Occipital lobe (tissue), 2 donors: Measurements from ENCODE around the gene ALPI. TPM values are rescaled to one million over a fixed set of nuclear protein-coding genes. Genes with fewer than 3 reads are reported as not detected.
"Not testable (repeated sequence)": the region's sequence is repeated elsewhere in the genome, so short reads cannot be mapped to it uniquely, and the experiment has no call there.

Experiments used
- DNase-seq: peaks from one replicate; lab custom pipeline; 2025; lab: John Stamatoyannopoulos, UW
- total RNA-seq: library from RNA; depleted of rRNA; stranded (reverse); fragments of >200 nt; gene quantifications from one replicate; pipeline ENCODE4 v1.2.3, GENCODE V29; 2014

ALPI gene
- total RNA-seq, 1 donor from 2014 or later = not detected

- DNase-seq = not testable (repeated sequence)
Measured at GRCh38 chr2:232441922-232442321, 14.0 kb upstream of the ALPI start.

DNA sequence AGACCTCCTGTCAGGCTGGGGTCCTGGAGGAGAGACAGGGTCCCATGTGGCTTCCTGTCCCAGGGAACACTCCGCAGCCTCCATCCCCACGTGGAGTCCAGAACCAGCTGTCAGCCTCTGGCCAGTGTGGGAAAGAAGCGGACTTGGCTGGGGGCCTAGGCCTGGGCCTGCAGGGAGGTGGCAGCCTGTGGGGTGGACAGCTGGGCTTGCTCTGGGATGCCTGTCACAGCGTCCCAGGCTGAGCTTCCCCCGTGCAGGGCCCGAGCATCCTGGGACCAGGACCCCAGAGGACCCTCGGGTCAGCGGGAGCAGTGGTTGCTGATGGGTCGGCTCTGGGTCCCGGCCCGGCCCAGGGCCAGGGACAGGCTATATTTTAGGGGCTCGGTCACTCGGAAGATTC lies 13.5 kb upstream of the ALPI start:
- not testable (repeated sequence) for DNase-seq

- DNase-seq = not testable (repeated sequence)
Measured at GRCh38 chr2:232443047-232443446, 12.9 kb upstream of the ALPI start.

- DNase-seq = not testable (repeated sequence)
Measured at GRCh38 chr2:232443669-232444408, 12.1 kb upstream of the ALPI start.

- DNase-seq = no peak
Measured at GRCh38 chr2:232444409-232445148, 11.4 kb upstream of the ALPI start.

DNA sequence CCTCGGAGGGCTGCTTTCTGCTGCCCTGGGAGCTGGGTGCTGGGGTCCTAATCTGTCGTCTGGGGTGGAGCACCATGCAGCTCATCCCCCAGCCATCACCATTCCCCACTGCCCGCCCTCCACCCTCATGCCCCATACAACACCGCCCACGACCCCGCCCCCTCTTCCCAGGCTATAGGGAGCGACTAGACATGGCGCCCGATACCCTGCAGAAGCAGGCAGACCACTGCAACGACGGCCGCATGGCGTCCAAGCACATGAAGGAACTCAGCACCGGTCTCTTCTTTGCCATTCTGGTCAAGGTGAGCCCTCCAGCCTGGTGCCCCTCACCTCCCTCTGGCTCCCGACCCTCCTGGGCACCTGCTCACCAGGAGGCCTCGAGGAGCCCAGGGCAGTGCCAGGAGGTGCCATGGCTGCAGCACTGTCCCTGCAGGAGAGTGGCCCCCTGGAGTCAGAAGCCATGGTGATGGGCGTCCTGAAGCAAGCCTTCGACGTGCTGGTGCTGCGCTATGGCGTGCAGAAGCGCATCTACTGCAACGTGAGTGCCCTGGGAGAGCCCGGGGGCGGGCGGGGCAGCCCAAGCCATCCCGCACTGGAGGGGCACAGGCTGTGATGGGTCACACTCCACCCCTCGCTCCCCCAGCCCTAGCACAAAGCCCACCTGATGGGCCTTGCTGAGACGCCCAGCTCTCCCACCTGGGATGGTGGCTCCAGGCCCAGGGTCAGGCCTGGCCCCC lies 10.6 kb upstream of the ALPI start:
- DNase-seq = not testable (repeated sequence)

DNA sequence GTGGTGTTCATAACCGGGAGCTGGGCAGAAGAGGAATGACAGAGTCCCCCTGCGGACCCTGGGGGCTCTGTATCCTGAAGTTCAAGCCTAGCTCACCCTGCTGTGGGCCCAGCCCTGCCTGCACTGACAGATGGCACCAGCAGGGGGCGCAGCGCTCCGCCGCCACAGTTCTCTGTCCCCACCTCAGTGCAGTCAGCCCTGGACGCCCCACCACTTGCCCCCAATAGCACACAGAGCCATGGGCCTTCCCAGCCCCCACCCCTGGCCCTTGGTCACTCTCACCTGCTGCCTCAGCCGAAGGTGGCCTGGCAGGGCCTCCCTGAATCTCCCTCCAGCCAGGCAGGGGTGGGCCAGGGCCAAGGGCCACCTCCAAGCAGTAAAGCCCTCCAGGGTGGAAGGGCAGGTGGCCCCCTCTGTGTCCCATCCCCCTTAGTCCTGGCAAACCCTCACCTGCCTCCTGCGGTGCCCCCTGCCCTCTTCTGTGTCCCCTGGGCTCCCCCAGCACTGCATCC lies 9.6 kb upstream of the ALPI start:
- DNase-seq = not testable (repeated sequence)

DNA sequence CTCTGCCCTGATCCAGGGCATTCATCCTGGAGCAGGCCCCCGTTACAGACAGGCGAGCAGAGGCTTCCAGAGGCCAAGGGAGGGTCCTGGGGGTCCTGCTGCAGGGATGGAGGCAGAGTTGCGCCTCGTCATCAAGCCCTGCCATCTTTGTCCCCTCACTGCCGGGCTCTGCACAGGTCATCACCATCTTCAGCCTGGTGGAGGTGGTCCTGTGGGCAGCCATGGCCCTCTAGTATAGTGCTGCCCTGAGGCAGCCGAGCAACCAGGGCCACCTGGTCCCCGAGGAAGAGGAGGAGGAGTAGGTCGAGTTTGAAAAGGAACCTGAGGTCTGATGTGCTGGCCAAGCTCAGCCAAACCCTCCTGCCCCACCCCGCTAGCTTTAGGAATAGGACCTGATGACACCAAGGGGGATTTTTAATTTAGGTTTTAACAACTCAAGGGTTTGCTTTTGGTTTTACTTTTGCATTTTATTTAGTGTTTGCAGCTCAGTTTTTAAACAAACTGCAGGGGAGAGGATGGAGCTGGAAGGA lies 8.8 kb upstream of the ALPI start:
- DNase-seq = no peak

- DNase-seq = peak; percentile 10
Measured at GRCh38 chr2:232447638-232448303, 8.2 kb upstream of the ALPI start.

DNA sequence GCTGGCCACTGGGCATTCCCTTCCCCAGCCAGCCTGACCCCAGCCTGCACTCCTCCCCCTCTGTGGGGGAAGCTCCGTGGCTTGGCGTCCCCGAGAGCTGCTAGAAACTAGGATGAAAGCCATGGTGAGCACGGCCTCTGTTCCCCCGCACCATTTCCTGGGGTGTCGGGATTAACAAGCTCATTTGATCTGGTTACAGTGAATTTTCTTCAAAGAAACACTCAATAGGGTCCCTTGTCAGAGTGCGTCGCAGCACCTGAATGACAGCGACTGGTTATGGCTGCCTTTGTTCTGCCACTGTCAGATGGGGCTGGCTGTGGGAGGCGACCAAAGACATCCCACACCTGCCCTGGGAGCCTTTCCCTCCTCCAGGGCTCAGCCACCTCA lies 7.7 kb upstream of the ALPI start:
- no peak for DNase-seq

DNA sequence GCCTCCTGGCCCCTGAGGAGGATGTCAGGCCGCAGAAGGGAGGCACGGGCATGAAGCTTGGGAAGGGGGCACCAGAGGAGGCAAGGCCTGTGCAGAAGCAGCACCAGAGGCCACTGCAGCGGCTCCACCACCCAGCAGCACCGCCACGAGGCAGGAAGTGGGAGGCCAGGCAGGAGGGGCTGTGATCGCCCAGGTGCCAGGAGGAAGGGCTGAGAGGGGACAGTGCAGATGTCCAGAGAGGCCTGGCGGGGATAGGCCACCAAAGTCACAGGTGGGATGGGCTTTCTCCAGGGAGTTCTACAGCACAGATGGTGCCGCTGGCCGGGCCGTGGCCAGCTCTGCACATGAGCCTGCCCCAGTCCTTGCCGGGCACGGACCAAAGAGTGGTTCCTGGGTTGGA lies 6.0 kb upstream of the ALPI start:
- DNase-seq = no peak

DNA sequence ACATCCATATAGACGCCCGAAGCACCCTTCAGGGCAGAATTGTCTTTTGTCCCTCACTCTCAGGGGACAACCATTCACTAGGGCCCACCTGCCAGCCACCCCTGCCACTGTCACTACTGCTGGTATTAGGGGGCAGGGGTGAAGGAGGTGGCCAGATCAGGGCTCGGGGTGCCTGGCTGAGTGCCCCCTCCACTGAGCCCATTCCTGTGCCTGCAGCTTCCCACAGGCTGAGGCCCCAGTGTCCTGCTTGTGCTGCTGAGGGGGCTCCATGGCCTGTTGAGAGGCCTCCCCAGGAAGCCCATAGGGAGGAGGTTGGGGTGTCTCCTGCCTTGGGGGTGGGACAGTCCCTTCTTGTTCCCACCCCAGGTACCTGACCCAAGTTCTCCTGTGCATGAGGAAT lies 4.3 kb upstream of the ALPI start:
- DNase-seq = not testable (repeated sequence)

- DNase-seq = no peak
Measured at GRCh38 chr2:232454630-232455029, 1.3 kb upstream of the ALPI start.

GRCh38 chr2:232456296-232457120 lies 555 bp downstream of the ALPI start:
- DNase-seq = no peak

DNA sequence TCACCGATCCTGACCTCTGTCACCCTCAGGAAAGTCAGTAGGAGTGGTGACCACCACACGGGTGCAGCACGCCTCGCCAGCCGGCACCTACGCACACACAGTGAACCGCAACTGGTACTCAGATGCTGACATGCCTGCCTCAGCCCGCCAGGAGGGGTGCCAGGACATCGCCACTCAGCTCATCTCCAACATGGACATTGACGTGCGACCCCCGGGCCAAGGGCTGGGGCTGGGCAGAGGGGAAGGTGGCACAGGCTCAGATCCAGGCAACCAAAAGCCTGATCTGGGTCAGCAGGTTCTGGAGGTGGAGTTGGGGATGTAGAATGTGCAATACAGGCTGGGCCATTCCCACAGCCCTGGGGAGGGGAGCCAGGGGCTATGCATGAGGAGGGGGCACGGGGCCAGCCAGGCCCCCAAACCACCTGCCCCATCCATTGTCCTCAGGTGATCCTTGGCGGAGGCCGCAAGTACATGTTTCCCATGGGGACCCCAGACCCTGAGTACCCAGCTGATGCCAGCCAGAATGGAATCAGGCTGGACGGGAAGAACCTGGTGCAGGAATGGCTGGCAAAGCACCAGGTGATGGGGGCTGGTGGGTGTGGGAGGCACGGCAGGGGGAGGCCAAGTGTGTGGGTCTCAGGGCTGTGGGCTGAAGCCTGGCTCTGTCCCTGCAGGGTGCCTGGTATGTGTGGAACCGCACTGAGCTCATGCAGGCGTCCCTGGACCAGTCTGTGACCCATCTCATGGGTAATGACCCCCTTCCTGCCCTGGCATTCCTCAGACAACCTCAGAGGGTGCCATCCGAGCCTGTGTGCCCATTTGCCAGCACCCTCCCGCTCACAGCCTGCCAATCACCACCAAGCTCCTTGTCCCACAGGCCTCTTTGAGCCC lies 1.4 kb downstream of the ALPI start:
- no peak for DNase-seq

DNA sequence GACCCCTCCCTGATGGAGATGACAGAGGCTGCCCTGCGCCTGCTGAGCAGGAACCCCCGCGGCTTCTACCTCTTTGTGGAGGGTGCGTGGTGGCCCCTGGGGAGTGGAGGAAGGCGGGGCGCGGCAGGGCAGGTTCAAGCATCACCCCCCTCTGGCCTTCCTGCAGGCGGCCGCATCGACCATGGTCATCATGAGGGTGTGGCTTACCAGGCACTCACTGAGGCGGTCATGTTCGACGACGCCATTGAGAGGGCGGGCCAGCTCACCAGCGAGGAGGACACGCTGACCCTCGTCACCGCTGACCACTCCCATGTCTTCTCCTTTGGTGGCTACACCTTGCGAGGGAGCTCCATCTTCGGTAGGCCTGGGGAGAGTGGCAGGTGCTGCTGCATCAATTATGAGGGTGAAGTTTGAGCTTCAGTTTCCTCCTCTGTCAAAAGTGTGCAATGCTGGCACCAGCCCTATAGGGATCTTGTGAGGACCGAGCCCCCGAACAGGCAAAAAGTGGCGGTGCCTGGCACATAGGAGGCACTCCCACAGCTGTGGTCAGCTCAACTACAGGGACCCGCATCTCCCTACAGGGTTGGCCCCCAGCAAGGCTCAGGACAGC lies 2.2 kb downstream of the ALPI start:
- no peak for DNase-seq

DNA sequence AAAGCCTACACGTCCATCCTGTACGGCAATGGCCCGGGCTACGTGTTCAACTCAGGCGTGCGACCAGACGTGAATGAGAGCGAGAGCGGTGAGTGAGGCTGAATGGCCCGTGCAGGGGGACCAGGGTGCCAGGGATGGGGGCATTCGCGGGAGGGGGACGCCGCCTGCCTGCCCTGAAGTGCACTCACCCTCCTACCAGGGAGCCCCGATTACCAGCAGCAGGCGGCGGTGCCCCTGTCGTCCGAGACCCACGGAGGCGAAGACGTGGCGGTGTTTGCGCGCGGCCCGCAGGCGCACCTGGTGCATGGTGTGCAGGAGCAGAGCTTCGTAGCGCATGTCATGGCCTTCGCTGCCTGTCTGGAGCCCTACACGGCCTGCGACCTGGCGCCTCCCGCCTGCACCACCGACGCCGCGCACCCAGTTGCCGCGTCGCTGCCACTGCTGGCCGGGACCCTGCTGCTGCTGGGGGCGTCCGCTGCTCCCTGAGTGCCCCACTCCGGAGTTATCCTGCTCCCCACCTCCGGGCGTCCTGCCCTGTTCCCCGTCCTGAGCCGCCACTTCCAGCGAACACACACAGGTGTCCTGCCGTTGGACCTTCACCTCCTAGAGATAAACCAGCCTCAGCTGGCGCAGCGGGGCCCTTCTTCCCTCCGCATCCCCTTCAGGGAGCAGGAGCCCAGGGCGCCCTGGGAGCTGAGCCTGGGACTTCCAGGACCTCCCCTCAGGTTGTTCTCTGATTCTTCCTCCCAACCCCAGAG lies 2.9 kb downstream of the ALPI start:
- DNase-seq = no peak

- no peak for DNase-seq
Measured at GRCh38 chr2:232459419-232460035, 3.6 kb downstream of the ALPI start.
